HepG2 (cell line): ENCODE measurements around the gene RAB36. TPM values are rescaled to one million over a fixed set of nuclear protein-coding genes. Genes with fewer than 3 reads are reported as not detected.
A peak's percentile ranks its signal among the peaks of the same experiment; 100 is the strongest.

ENCODE experiments used
- ATAC-seq: fragments of 200-7000 bp; cut with Tn5 transposase; 3 replicates; pipeline ENCODE4 v1.9.1; 2020; ENCODE audit warnings: mild to moderate bottlenecking, moderate library complexity
- BruUV-seq: library from RNA; stranded (reverse); fragments of 400-500 nt; replicated peaks from 2 replicates; lab custom pipeline; 2021; lab: Mats Ljungman, UMichigan
- CTCF ChIA-PET: fragments of 300-600 bp; formaldehyde crosslinking; extraction: SDS; loops from one replicate; lab custom pipeline; 2021; ENCODE audit warnings: low total read pairs, inconsistent platforms, low intra/inter-chr PET ratio; lab: Yijun Ruan, JAX
- POLR2A ChIA-PET: fragments of 350-600 bp; sonication (Branson Sonifier 250); formaldehyde crosslinking; loops from one replicate; lab custom pipeline; 2020; ENCODE audit warnings: antibody characterized with exemption, inconsistent platforms; lab: Yijun Ruan, JAX
- DNase-seq: peaks from one replicate; pipeline ENCODE4 v3.0.0-alpha.2; 2015; ENCODE audit warnings: low spot score
- FAIRE-seq: peaks from 3 replicates; lab custom pipeline; 2011; peaks lifted over from hg19 to GRCh38; lab: Jason Lieb, UNC
- H2AFZ ChIP-seq: one replicate; pipeline ENCODE4 v1.6.1; 2011; ENCODE audit warnings: low read length, inconsistent platforms
- H3K27ac ChIP-seq: fragments of 300-600 bp; 3 replicates; pipeline ENCODE4 v1.8.0; 2011; ENCODE audit warnings: mixed run types, mild to moderate bottlenecking, mixed read lengths, low read length, inconsistent platforms; ENCODE audit not compliant: insufficient read depth; ENCODE audit errors: extremely low read length
- H3K27me3 ChIP-seq, 2 experiments: fragments of 200-600 bp in 1 of 2; 2 replicates in 1 of 2; 3 replicates in 1 of 2; pipeline versions ENCODE4 v1.6.0 to v1.8.0; 2011; ENCODE audit warnings: low read length in 2 of 2, mild to moderate bottlenecking in 2 of 2, moderate library complexity in 2 of 2, inconsistent platforms in 1 of 2; ENCODE audit not compliant: insufficient read depth in 2 of 2, control insufficient read depth in 1 of 2
- H3K36me3 ChIP-seq, 2 experiments: fragments of 200-600 bp in 1 of 2; replicated peaks in 1 of 2; 2 replicates in 1 of 2; 3 replicates in 1 of 2; pipeline versions ENCODE4 v1.5.1 to v1.8.0; 2011; ENCODE audit warnings: low read length in 2 of 2, inconsistent platforms in 1 of 2; ENCODE audit not compliant: insufficient read depth in 2 of 2, control insufficient read depth in 1 of 2
- H3K4me1 ChIP-seq: 2 replicates; pipeline ENCODE4 v1.5.1; 2012; ENCODE audit warnings: low read length, inconsistent platforms; ENCODE audit not compliant: insufficient read depth
- H3K4me2 ChIP-seq: 2 replicates; pipeline ENCODE4 v1.6.0; 2011; ENCODE audit warnings: low read depth, low read length, inconsistent platforms
- H3K4me3 ChIP-seq, 3 experiments: fragments of 200-600 bp in 1 of 3; sonication (generic), shearing (Covaris generic) in 1 of 3; replicated peaks in 1 of 3; 2 replicates each; pipeline ENCODE4 v1.5.1; 2011 to 2016; ENCODE audit warnings: low read length in 3 of 3, inconsistent platforms in 2 of 3, low read depth in 2 of 3, mild to moderate bottlenecking in 2 of 3, control low read depth in 1 of 3, mixed read lengths in 1 of 3; ENCODE audit not compliant: insufficient read depth in 1 of 3
- H3K79me2 ChIP-seq: one replicate; pipeline ENCODE4 v1.6.1; 2011; ENCODE audit warnings: low read length, inconsistent platforms; ENCODE audit not compliant: insufficient read depth
- H3K9ac ChIP-seq: 2 replicates; pipeline ENCODE4 v1.6.0; 2011; ENCODE audit warnings: mild to moderate bottlenecking, low read depth, low read length, inconsistent platforms; ENCODE audit not compliant: insufficient read depth
- H3K9me3 ChIP-seq: 2 replicates; pipeline ENCODE4 v1.5.1; 2012; ENCODE audit warnings: mild to moderate bottlenecking, low read length
- H4K20me1 ChIP-seq: 2 replicates; pipeline ENCODE4 v1.6.0; 2011; ENCODE audit warnings: inconsistent platforms, mild to moderate bottlenecking, low read length, moderate library complexity; ENCODE audit not compliant: insufficient read depth
- AGO2 ChIP-seq: fragments of 200-400 bp; formaldehyde crosslinking; optimal IDR thresholded peaks from 2 replicates; pipeline ENCODE3; 2017; ENCODE audit warnings: mild to moderate bottlenecking, low read depth, low read length, moderate library complexity
- GPN1 ChIP-seq: sonication (generic); formaldehyde crosslinking; IDR thresholded peaks from 2 replicates; pipeline ENCODE4 v1.5.1; 2020; ENCODE audit warnings: missing genetic modification reagents, borderline replicate concordance
- HNRNPL ChIP-seq: fragments of 200-400 bp; formaldehyde crosslinking; IDR thresholded peaks from 2 replicates; pipeline ENCODE4 v1.6.1; 2017; ENCODE audit warnings: mild to moderate bottlenecking, low read depth, low read length
- MYC ChIP-seq: sonication (generic); formaldehyde crosslinking; IDR thresholded peaks from 2 replicates; pipeline ENCODE4 v1.9.0; 2021; ENCODE audit warnings: missing genetic modification reagents, borderline replicate concordance
- U2AF1 ChIP-seq: fragments of 200-400 bp; formaldehyde crosslinking; optimal IDR thresholded peaks from 2 replicates; pipeline ENCODE3; 2017; ENCODE audit warnings: mild to moderate bottlenecking, low read depth, low read length
- WGBS: methylation state at CpG from one replicate; pipeline ENCODE4 v1.1.6; 2017; ENCODE audit warnings: low lambda C conversion rate; 5-methylcytosine and 5-hydroxymethylcytosine counted together
- in situ Hi-C: cut with HindIII; loops from 2 replicates; pipeline ENCODE4 v1.10.0; 2017; ENCODE audit warnings: low pct_unique_long_range_greater_than_20kb; ENCODE audit not compliant: extremely low pct_ligation_motif_present
- intact Hi-C: fragments of 100-400 bp; cut with micrococcal nuclease; formaldehyde crosslinking; loops from one replicate; pipeline ENCODE4 v1.10.0; 2022; ENCODE audit not compliant: unreplicated experiment
- polyA plus RNA-seq, 8 experiments: library from polyadenylated mRNA; depleted of rRNA in 3 of 8; stranded (reverse) in 7 of 8; unstranded in 1 of 8; fragments of >200 nt; fragmentation: Illumina TruSeq in 4 of 8; extraction: Trizol in 4 of 8; gene quantifications; 2 replicates each; pipeline versions ENCODE4 v1.2.1 to v1.2.3, GENCODE V29; 2011 to 2016; ENCODE audit warnings: low read depth in 4 of 8, missing spikeins in 1 of 8, mixed read lengths in 1 of 8; ENCODE audit not compliant: insufficient read depth in 1 of 8
- total RNA-seq, 5 experiments: library from RNA; depleted of rRNA; stranded (reverse); fragments of >200 nt; fragmentation: Illumina TruSeq; extraction: Trizol; gene quantifications; 2 replicates each; pipeline ENCODE4 v1.2.3, GENCODE V29; 2016; ENCODE audit warnings: low read depth in 1 of 5
- TF ChIP-seq, protein P1 (sequence below): sonication (generic); formaldehyde crosslinking; IDR thresholded peaks from 2 replicates; pipeline ENCODE4 v1.5.1; 2020; ENCODE audit warnings: mild to moderate bottlenecking, missing genetic modification reagents, moderate library complexity
- TF ChIP-seq, protein P2 (sequence below): sonication (generic); formaldehyde crosslinking; IDR thresholded peaks from 2 replicates; pipeline ENCODE4 v1.4.0; 2020; ENCODE audit warnings: missing genetic modification reagents

RAB36 gene
- total and polyA plus RNA-seq, 2 of the 13 experiments (the other 11 are each of a cell fraction or from before 2014, with no cell fraction given), result 0.24 to 0.86 TPM

DNA sequence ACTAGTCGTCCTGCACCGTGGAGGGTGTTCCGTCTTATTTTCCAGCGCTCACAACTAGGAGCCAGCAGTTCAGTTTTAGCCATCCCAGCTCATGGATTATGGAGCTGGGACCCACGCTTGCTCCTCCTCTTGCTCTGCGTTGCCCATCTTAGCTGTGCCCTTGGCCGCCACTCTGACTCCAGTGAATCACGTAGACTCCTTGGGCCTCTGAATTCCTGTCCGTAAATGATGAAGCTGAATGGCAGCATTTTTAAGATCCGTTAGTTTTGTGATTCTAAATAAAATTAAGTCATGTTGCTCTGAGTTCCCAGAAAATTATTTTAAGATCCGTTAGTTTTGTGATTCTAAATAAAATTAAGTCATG, 58.8 kb downstream of the RAB36 start:
- peaks cover 12 to 58% of the 10 kb centered on the region in 2 experiments for H3K36me3 ChIP-seq
- no peak for DNase-seq
- no peaks in the 10 kb centered on the region for H3K9me3 ChIP-seq
- no peak for FAIRE-seq
- no peak for ATAC-seq
- peaks cover 17% of the 10 kb centered on the region for H3K4me1 ChIP-seq
- no peak overlapping the region for H2AFZ ChIP-seq
- H3K27me3 ChIP-seq, result no peaks in the 10 kb centered on the region
- H3K9ac ChIP-seq, result no peak overlapping the region
- no peak for TF ChIP-seq U2AF1
- WGBS, result 99% methylated on average over 11 of the region's 11 CpGs
- H3K27ac ChIP-seq, result no peak overlapping the region
- POLR2A ChIA-PET, result no interaction called here
- intact Hi-C loops (no loop called here), in situ Hi-C loops (no loop called here)
- no peak overlapping the region for H3K4me2 ChIP-seq
- H3K4me3 ChIP-seq, result no peak overlapping the region
- CTCF ChIA-PET, result no interaction called here
- H4K20me1 ChIP-seq, result peaks cover 8% of the 10 kb centered on the region; the same call in 1 of the 2 replicates
- BruUV-seq, result no TSS peak
- peaks cover 71% of the 10 kb centered on the region for H3K79me2 ChIP-seq

DNA sequence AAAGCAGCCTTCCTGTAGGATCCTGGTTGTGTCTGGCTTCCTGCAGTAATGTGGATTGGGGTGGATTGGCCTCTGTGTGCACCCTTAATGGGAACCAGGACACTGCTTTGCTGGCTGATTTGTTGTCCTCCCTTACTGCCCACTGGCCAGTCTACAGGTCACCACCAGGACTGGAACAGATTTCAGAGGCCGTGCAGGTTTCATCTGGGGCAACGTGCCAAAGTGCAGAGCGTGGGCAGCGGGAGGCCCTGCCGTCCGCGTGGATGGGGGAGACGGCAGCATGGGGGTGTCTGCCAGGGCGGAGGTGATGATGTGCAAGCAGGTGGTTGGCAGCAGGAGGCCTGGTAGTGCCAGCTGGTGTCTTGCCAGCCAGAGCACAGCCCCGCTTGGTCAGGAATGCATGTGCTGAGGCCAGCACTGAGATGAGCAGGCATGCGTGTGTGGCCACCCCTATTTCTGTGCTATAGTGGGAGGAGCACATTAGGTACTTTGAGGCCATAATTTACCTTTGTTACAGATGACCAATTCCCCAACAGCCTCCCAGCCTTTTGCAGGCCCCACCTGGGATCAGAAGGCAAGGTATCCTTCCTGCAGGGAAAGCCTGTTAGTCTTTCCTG, 59.4 kb downstream of the RAB36 start:
- CTCF ChIA-PET, result no interaction called here
- Histone ChIP-seq H3K9ac (no peak overlapping the region), H3K4me2 (no peak overlapping the region)

More for the DNA sequence above, 59.4 kb downstream of the RAB36 start:
- Histone ChIP-seq H3K4me3 (no peak overlapping the region), H3K9me3 (no peaks in the 10 kb centered on the region), H3K4me1 (peaks cover 17% of the 10 kb centered on the region), H4K20me1 (peaks cover 8% of the 10 kb centered on the region; the same call in 1 of the 2 replicates), H3K27me3 (no peaks in the 10 kb centered on the region), H3K79me2 (peaks cover 69% of the 10 kb centered on the region), H3K27ac (no peak overlapping the region), H2AFZ (no peak overlapping the region), H3K36me3 (peaks cover 12 to 56% of the 10 kb centered on the region in 2 experiments)
- DNase-seq, result no peak
- POLR2A ChIA-PET, result no interaction called here
- WGBS, result 95% methylated on average over 9 of the region's 11 CpGs
- intact Hi-C loops, result no loop called here
- BruUV-seq, result no TSS peak
- in situ Hi-C loops, result no loop called here
- TF ChIP-seq GPN1 (CRISPR knock-in tag) (no peak), MYC (CRISPR knock-in tag) (no peak), HNRNPL (0 out of 2 replicates have a peak, but pooled peaks have one; percentile 57), AGO2 (peak; percentile 39)
- TF ChIP-seq, protein P1, sequence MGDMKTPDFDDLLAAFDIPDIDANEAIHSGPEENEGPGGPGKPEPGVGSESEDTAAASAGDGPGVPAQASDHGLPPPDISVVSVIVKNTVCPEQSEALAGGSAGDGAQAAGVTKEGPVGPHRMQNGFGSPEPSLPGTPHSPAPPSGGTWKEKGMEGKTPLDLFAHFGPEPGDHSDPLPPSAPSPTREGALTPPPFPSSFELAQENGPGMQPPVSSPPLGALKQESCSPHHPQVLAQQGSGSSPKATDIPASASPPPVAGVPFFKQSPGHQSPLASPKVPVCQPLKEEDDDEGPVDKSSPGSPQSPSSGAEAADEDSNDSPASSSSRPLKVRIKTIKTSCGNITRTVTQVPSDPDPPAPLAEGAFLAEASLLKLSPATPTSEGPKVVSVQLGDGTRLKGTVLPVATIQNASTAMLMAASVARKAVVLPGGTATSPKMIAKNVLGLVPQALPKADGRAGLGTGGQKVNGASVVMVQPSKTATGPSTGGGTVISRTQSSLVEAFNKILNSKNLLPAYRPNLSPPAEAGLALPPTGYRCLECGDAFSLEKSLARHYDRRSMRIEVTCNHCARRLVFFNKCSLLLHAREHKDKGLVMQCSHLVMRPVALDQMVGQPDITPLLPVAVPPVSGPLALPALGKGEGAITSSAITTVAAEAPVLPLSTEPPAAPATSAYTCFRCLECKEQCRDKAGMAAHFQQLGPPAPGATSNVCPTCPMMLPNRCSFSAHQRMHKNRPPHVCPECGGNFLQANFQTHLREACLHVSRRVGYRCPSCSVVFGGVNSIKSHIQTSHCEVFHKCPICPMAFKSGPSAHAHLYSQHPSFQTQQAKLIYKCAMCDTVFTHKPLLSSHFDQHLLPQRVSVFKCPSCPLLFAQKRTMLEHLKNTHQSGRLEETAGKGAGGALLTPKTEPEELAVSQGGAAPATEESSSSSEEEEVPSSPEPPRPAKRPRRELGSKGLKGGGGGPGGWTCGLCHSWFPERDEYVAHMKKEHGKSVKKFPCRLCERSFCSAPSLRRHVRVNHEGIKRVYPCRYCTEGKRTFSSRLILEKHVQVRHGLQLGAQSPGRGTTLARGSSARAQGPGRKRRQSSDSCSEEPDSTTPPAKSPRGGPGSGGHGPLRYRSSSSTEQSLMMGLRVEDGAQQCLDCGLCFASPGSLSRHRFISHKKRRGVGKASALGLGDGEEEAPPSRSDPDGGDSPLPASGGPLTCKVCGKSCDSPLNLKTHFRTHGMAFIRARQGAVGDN, result peak; percentile 17; the same call in 1 of the 2 replicates
- TF ChIP-seq, protein P2, sequence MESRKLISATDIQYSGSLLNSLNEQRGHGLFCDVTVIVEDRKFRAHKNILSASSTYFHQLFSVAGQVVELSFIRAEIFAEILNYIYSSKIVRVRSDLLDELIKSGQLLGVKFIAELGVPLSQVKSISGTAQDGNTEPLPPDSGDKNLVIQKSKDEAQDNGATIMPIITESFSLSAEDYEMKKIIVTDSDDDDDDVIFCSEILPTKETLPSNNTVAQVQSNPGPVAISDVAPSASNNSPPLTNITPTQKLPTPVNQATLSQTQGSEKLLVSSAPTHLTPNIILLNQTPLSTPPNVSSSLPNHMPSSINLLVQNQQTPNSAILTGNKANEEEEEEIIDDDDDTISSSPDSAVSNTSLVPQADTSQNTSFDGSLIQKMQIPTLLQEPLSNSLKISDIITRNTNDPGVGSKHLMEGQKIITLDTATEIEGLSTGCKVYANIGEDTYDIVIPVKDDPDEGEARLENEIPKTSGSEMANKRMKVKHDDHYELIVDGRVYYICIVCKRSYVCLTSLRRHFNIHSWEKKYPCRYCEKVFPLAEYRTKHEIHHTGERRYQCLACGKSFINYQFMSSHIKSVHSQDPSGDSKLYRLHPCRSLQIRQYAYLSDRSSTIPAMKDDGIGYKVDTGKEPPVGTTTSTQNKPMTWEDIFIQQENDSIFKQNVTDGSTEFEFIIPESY (CRISPR knock-in tag), result peak; percentile 92
- no peak; the same call in 2 of the 3 replicates for ATAC-seq
- no peak for FAIRE-seq
